GM23338 (cell line): Measurements from ENCODE around the gene RBM45. TPM values are rescaled to one million over a fixed set of nuclear protein-coding genes. Genes with fewer than 3 reads are reported as not detected.
A peak's percentile ranks its signal among the peaks of the same experiment; 100 is the strongest.

Experiments used
- ATAC-seq: fragments of 200-7000 bp; cut with Tn5 transposase; 3 replicates; pipeline ENCODE4 v1.9.1; 2020
- DNase-seq: peaks from one replicate; pipeline ENCODE4 v3.0.0-alpha.2; 2015; ENCODE audit warnings: low spot score
- H2AFZ ChIP-seq: fragments of 200-600 bp; sonication (generic); 2 replicates; pipeline ENCODE4 v1.8.0; 2016; ENCODE audit warnings: antibody characterized with exemption, mild to moderate bottlenecking, moderate library complexity
- H3F3A ChIP-seq: fragments of 200-600 bp; sonication (generic); replicated peaks from 2 replicates; pipeline ENCODE4 v1.8.0; 2017; ENCODE audit warnings: antibody characterized with exemption, mixed run types, low read depth
- H3K27ac ChIP-seq: fragments of 200-600 bp; sonication (generic); 2 replicates; pipeline ENCODE4 v1.6.1; 2016; ENCODE audit warnings: low read depth
- H3K27me3 ChIP-seq: fragments of 200-600 bp; sonication (generic); 2 replicates; pipeline ENCODE4 v1.8.0; 2016; ENCODE audit warnings: mild to moderate bottlenecking, mixed run types, moderate library complexity; ENCODE audit not compliant: insufficient read depth
- H3K36me3 ChIP-seq: fragments of 200-600 bp; sonication (generic); 2 replicates; pipeline ENCODE4 v1.8.0; 2016; ENCODE audit warnings: mild to moderate bottlenecking; ENCODE audit not compliant: insufficient read depth
- H3K4me1 ChIP-seq: fragments of 200-600 bp; sonication (generic); 2 replicates; pipeline ENCODE4 v1.8.0; 2016; ENCODE audit warnings: mild to moderate bottlenecking, moderate library complexity; ENCODE audit not compliant: insufficient read depth
- H3K4me2 ChIP-seq: fragments of 200-600 bp; sonication (generic); 2 replicates; pipeline ENCODE4 v1.7.1; 2017; ENCODE audit warnings: mixed run types
- H3K4me3 ChIP-seq: fragments of 200-600 bp; sonication (generic); 2 replicates; pipeline ENCODE4 v1.6.1; 2016; ENCODE audit warnings: mixed run types
- H3K79me2 ChIP-seq: fragments of 200-600 bp; sonication (generic); replicated peaks from 2 replicates; pipeline ENCODE4 v1.8.0; 2017; ENCODE audit warnings: mild to moderate bottlenecking; ENCODE audit not compliant: insufficient read depth
- H3K9me2 ChIP-seq: fragments of 200-600 bp; sonication (generic); 2 replicates; pipeline ENCODE4 v1.8.0; 2017; ENCODE audit not compliant: insufficient read depth
- H4K20me1 ChIP-seq: fragments of 200-600 bp; sonication (generic); replicated peaks from 2 replicates; pipeline ENCODE4 v1.8.0; 2017; ENCODE audit warnings: mild to moderate bottlenecking; ENCODE audit not compliant: insufficient read depth
- H3K27ac Mint-ChIP-seq: 2 replicates; pipeline ENCODE4 v1.8.0; 2020; ENCODE audit warnings: inconsistent platforms, mild to moderate bottlenecking, moderate library complexity, mixed read lengths
- H3K27me3 Mint-ChIP-seq: 3 replicates; pipeline ENCODE4 v1.8.0; 2022; ENCODE audit warnings: low read depth, mild to moderate bottlenecking, moderate library complexity, mixed read lengths, inconsistent platforms; ENCODE audit not compliant: insufficient read depth, poor library complexity
- H3K36me3 Mint-ChIP-seq: 3 replicates; pipeline ENCODE4 v1.8.0; 2021; ENCODE audit warnings: low read depth, mild to moderate bottlenecking, inconsistent platforms, moderate library complexity, mixed read lengths
- H3K4me1 Mint-ChIP-seq: 3 replicates; pipeline ENCODE4 v1.8.0; 2020; ENCODE audit warnings: mild to moderate bottlenecking, inconsistent platforms, mixed read lengths
- H3K4me3 Mint-ChIP-seq: 3 replicates; pipeline ENCODE4 v1.8.0; 2021; ENCODE audit warnings: moderate library complexity, mild to moderate bottlenecking, inconsistent platforms, mixed read lengths
- H3K9me3 Mint-ChIP-seq: 3 replicates; pipeline ENCODE4 v1.8.0; 2020; ENCODE audit warnings: moderate library complexity, mild to moderate bottlenecking, inconsistent platforms, mixed read lengths
- CTCF ChIP-seq, 2 experiments: fragments of 200-600 bp in 1 of 2; sonication (generic) in 1 of 2; conservative IDR thresholded peaks; 2 replicates each; pipeline versions ENCODE4 v1.5.1 to v1.6.1; 2016 to 2017; ENCODE audit warnings: antibody characterized with exemption in 2 of 2, low read depth in 2 of 2, mild to moderate bottlenecking in 2 of 2, moderate library complexity in 1 of 2
- ETS1 ChIP-seq: IDR thresholded peaks from 2 replicates; pipeline ENCODE4 v1.6.1; 2016; ENCODE audit warnings: antibody characterized with exemption
- EZH2 ChIP-seq: fragments of 200-600 bp; sonication (generic); IDR thresholded peaks from one replicate; pipeline ENCODE4 v1.8.0; 2017; ENCODE audit warnings: antibody characterized with exemption, mild to moderate bottlenecking, low read depth; ENCODE audit not compliant: unreplicated experiment
- EZH2phosphoT487 ChIP-seq: fragments of 200-600 bp; sonication (generic); IDR thresholded peaks from one replicate; pipeline ENCODE4 v1.8.1; 2018; ENCODE audit warnings: antibody characterized with exemption; ENCODE audit not compliant: unreplicated experiment
- JUNB ChIP-seq: IDR thresholded peaks from one replicate; pipeline ENCODE4 v1.6.1; 2016; ENCODE audit warnings: antibody characterized with exemption; ENCODE audit not compliant: unreplicated experiment
- NANOG ChIP-seq: IDR thresholded peaks from 2 replicates; pipeline ENCODE4 v1.6.1; 2016; ENCODE audit warnings: antibody characterized with exemption, borderline replicate concordance
- POLR2AphosphoS5 ChIP-seq: IDR thresholded peaks from 2 replicates; pipeline ENCODE4 v1.6.1; 2016; ENCODE audit warnings: antibody characterized with exemption, low read depth
- REST ChIP-seq: IDR thresholded peaks from one replicate; pipeline ENCODE4 v1.6.1; 2018; ENCODE audit warnings: antibody characterized with exemption; ENCODE audit not compliant: unreplicated experiment
- STAT1 ChIP-seq: IDR thresholded peaks from one replicate; pipeline ENCODE4 v1.6.1; 2016; ENCODE audit warnings: antibody characterized with exemption; ENCODE audit not compliant: unreplicated experiment
- ZNF114 ChIP-seq: fragments of 250-450 bp; sonication (Bioruptor Pico); IDR thresholded peaks from 2 replicates; pipeline ENCODE4 v1.5.0; 2020; ENCODE audit warnings: mild to moderate bottlenecking, moderate library complexity
- ZNF462 ChIP-seq: fragments of 250-450 bp; sonication (Bioruptor Pico); IDR thresholded peaks from 2 replicates; pipeline ENCODE4 v1.5.0; 2020; ENCODE audit warnings: mild to moderate bottlenecking, moderate library complexity
- polyA plus RNA-seq: library from polyadenylated mRNA; unstranded; fragments of >200 nt; fragmentation: Nextera tagmentation; extraction: Ambion mirVana; gene quantifications from 2 replicates; pipeline ENCODE4 v1.2.1, GENCODE V29; 2016
- total RNA-seq: library from RNA; depleted of rRNA; stranded (reverse); fragments of >200 nt; shearing (Covaris generic); gene quantifications from 2 replicates; pipeline ENCODE4 v1.2.3, GENCODE V29; 2014

Gene RBM45
- total and polyA plus RNA-seq, 2 experiments from 2014 or later: 15.8 to 17.1 TPM

GRCh38 chr2:178112202-178113152, at the start of gene RBM45 (continued):
- TF ChIP-seq JUNB: no peak
- peak; percentile 92 for TF ChIP-seq POLR2AphosphoS5

GRCh38 chr2:178066324-178066723, 45.9 kb upstream of the RBM45 start:
- Histone ChIP-seq H3K4me3 (no peak overlapping the region), H3K27ac (no peak overlapping the region), H3K27me3 (peaks cover 8% of the 10 kb centered on the region), H4K20me1 (no peaks in the 10 kb centered on the region), H2AFZ (no peak overlapping the region), H3K79me2 (no peaks in the 10 kb centered on the region), H3F3A (no peaks in the 10 kb centered on the region), H3K4me2 (no peak overlapping the region), H3K4me1 (no peaks in the 10 kb centered on the region), H3K9me2 (no peaks in the 10 kb centered on the region), H3K36me3 (no peaks in the 10 kb centered on the region)
- Mint-ChIP-seq H3K4me1 (peaks cover 4% of the 10 kb centered on the region), H3K27ac (no peak overlapping the region), H3K4me3 (no peak overlapping the region), H3K27me3 (peaks cover under 1% of the 10 kb centered on the region), H3K9me3 (no peaks in the 10 kb centered on the region), H3K36me3 (no peaks in the 10 kb centered on the region)
- DNase-seq (no peak), ATAC-seq (no peak)
- TF ChIP-seq CTCF (conservative IDR thresholded peaks at IDR 0.05; ENCODE audit: low read depth in 2 of 2): no peak
- no peak for TF ChIP-seq ZNF114 (CRISPR knock-in tag)
- TF ChIP-seq EZH2phosphoT487: no peak
- TF ChIP-seq EZH2: no peak
- no peak for TF ChIP-seq REST
- no peak for TF ChIP-seq NANOG
- TF ChIP-seq ETS1: no peak
- TF ChIP-seq JUNB: no peak
- TF ChIP-seq ZNF462 (CRISPR knock-in tag): no peak
- TF ChIP-seq STAT1: no peak
- no peak for TF ChIP-seq POLR2AphosphoS5
